CD14-positive monocyte (primary cell): ENCODE data around the gene EFCAB12. TPM values are rescaled to one million over a fixed set of nuclear protein-coding genes. Genes with fewer than 3 reads are reported as not detected.

ENCODE experiments used
- DNase-seq, 3 donors: peaks; one replicate each; pipeline ENCODE4 v3.0.0-alpha.2; 2011 to 2022
- H2AFZ ChIP-seq: 2 replicates; pipeline ENCODE4 v1.6.0; 2012; ENCODE audit warnings: mild to moderate bottlenecking, low read depth, low read length, inconsistent platforms; ENCODE audit not compliant: insufficient read depth, poor library complexity, severe bottlenecking
- H3K27ac ChIP-seq, 2 donors: 1 replicate in 1 of 2; 2 replicates in 1 of 2; pipeline ENCODE4 v1.5.1; 2012 to 2013; ENCODE audit warnings: low read length in 2 of 2, control low read depth in 1 of 2, inconsistent platforms in 1 of 2, low read depth in 1 of 2, mild to moderate bottlenecking in 1 of 2
- H3K27me3 ChIP-seq, 2 donors: one replicate each; pipeline versions ENCODE4 v1.6.0 to v1.6.1; 2011 to 2013; ENCODE audit warnings: low read length in 2 of 2; ENCODE audit not compliant: control insufficient read depth in 2 of 2, insufficient read depth in 2 of 2
- H3K36me3 ChIP-seq, 2 donors: replicated peaks in 1 of 2; 1 replicate in 1 of 2; 2 replicates in 1 of 2; pipeline versions ENCODE4 v1.5.1 to v1.6.1; 2012 to 2013; ENCODE audit warnings: low read length in 2 of 2, control low read depth in 1 of 2, inconsistent platforms in 1 of 2, mild to moderate bottlenecking in 1 of 2; ENCODE audit not compliant: insufficient read depth in 2 of 2, control insufficient read depth in 1 of 2
- H3K4me1 ChIP-seq, 2 donors: 1 replicate in 1 of 2; 2 replicates in 1 of 2; pipeline versions ENCODE4 v1.5.1 to v1.6.1; 2012 to 2013; ENCODE audit warnings: low read length in 2 of 2, control low read depth in 1 of 2, inconsistent platforms in 1 of 2, mild to moderate bottlenecking in 1 of 2, moderate library complexity in 1 of 2; ENCODE audit not compliant: insufficient read depth in 2 of 2, control insufficient read depth in 1 of 2
- H3K4me2 ChIP-seq: replicated peaks from 2 replicates; pipeline ENCODE3; 2012; ENCODE audit warnings: low read length, moderate library complexity, mild to moderate bottlenecking; ENCODE audit not compliant: poor library complexity, severe bottlenecking; ENCODE audit errors: extremely low read depth
- H3K4me3 ChIP-seq, 3 experiments: fragments of 200-600 bp in 1 of 3; sonication (generic) in 1 of 3; replicated peaks in 1 of 3; 1 replicate in 2 of 3; 2 replicates in 1 of 3; pipeline ENCODE4 v1.5.1; 2011 to 2013; ENCODE audit warnings: low read length in 3 of 3, mild to moderate bottlenecking in 3 of 3, control low read depth in 2 of 3, low read depth in 2 of 3, inconsistent platforms in 1 of 3, moderate library complexity in 1 of 3
- H3K79me2 ChIP-seq: 2 replicates; pipeline ENCODE4 v1.6.0; 2012; ENCODE audit warnings: mild to moderate bottlenecking, control low read depth, inconsistent platforms, low read length, moderate library complexity; ENCODE audit not compliant: insufficient read depth
- H3K9ac ChIP-seq: 2 replicates; pipeline ENCODE4 v1.6.0; 2017; ENCODE audit warnings: low read length, mild to moderate bottlenecking; ENCODE audit not compliant: insufficient read depth, poor library complexity, severe bottlenecking
- H3K9me3 ChIP-seq, 2 donors: replicated peaks in 1 of 2; 1 replicate in 1 of 2; 2 replicates in 1 of 2; pipeline versions ENCODE4 v1.5.1 to v1.6.1; 2012 to 2013; ENCODE audit warnings: low read length in 2 of 2, control low read depth in 1 of 2; ENCODE audit not compliant: control insufficient read depth in 1 of 2, insufficient read depth in 1 of 2
- H4K20me1 ChIP-seq: 2 replicates; pipeline ENCODE4 v1.6.0; 2012; ENCODE audit warnings: mild to moderate bottlenecking, low read length, control low read depth, moderate library complexity; ENCODE audit not compliant: insufficient read depth
- H3K27ac Mint-ChIP-seq, 7 donors: one replicate each; pipeline ENCODE4 v1.8.0; 2020; ENCODE audit warnings: mild to moderate bottlenecking in 7 of 7, mixed read lengths in 7 of 7, moderate library complexity in 6 of 7, inconsistent platforms in 2 of 7
- H3K27me3 Mint-ChIP-seq, 3 donors: one replicate each; pipeline ENCODE4 v1.8.0; 2021 to 2022; ENCODE audit warnings: low read depth in 3 of 3, mild to moderate bottlenecking in 3 of 3, mixed read lengths in 3 of 3, moderate library complexity in 3 of 3, inconsistent platforms in 1 of 3
- H3K36me3 Mint-ChIP-seq, 2 donors: one replicate each; pipeline ENCODE4 v1.8.0; 2020; ENCODE audit warnings: mixed read lengths in 2 of 2, inconsistent platforms in 1 of 2, mild to moderate bottlenecking in 1 of 2
- H3K4me1 Mint-ChIP-seq: one replicate; pipeline ENCODE4 v1.8.0; 2020; ENCODE audit warnings: mild to moderate bottlenecking, mixed read lengths
- H3K4me3 Mint-ChIP-seq, 2 donors: one replicate each; pipeline ENCODE4 v1.8.0; 2020; ENCODE audit warnings: mild to moderate bottlenecking in 2 of 2, mixed read lengths in 2 of 2, moderate library complexity in 1 of 2
- H3K9me3 Mint-ChIP-seq, 7 donors: one replicate each; pipeline ENCODE4 v1.8.0; 2020 to 2022; ENCODE audit warnings: mixed read lengths in 7 of 7, mild to moderate bottlenecking in 6 of 7, moderate library complexity in 6 of 7, inconsistent platforms in 2 of 7
- WGBS: methylation state at CpG from one replicate; pipeline ENCODE4 v1.1.5; 2013; ENCODE audit warnings: missing lambda C conversion rate; ENCODE audit not compliant: insufficient coverage; 5-methylcytosine and 5-hydroxymethylcytosine counted together
- intact Hi-C, 2 donors: fragments of 100-400 bp; cut with micrococcal nuclease; formaldehyde crosslinking; loops; one replicate each; pipeline versions ENCODE4 v1.15.0 to v1.15.1; 2023
- polyA plus RNA-seq, 3 donors: library from polyadenylated mRNA; depleted of rRNA in 1 of 3; unstranded in 2 of 3; stranded (reverse) in 1 of 3; fragments of 300-500 nt in 2 of 3; fragments of >200 nt in 1 of 3; fragmentation: Illumina TruSeq in 2 of 3; gene quantifications; 1 replicate in 2 of 3; 2 replicates in 1 of 3; pipeline ENCODE4 v1.2.3, GENCODE V29; 2012 to 2021
- TF ChIP-seq, protein P1 (sequence below): fragments of 200-600 bp; IDR thresholded peaks from one replicate; pipeline ENCODE4 v1.8.0; 2022; ENCODE audit warnings: antibody characterized with exemption, mild to moderate bottlenecking

Gene EFCAB12
- polyA plus RNA-seq, 3 donors, result 0.35 TPM; not detected in 2

DNA sequence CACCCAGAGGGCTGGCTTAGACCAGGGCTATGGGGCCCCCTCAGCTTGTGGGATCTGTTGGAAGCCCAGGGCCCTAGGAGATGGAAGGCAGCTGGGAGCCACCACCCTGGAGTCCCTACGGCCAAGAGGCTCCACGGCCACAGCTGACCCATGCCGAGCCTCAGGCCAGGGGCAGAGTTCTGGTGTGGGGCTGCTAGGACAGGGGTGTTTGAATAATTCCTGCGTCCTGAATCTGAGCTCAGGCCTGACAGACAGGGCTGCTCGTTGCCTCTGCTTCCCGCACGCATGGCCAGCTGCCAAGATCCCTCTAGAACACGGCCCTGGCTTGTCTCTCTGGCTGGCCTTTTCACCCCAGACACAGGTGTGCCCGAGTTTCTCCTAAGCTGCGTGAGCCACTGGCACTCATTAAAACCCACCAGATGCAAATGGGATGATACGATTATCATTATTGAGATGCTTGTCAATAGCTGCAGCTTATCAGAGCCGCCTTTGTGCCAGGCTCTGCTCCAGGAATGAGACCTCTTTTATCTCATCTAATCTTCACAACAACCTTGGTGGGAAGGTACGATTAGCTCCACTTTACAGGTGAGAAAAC lies 70.2 kb downstream of the EFCAB12 start:
- H3K27ac ChIP-seq, result no peak overlapping the region
- Mint-ChIP-seq H3K4me3 (no peak overlapping the region), H3K27me3 (peaks cover 0 to 6% (median 6%) of the 10 kb centered on the region in 3 donors), H3K36me3 (no peaks in the 10 kb centered on the region), H3K4me1 (peaks cover under 1% of the 10 kb centered on the region), H3K27ac (no peak overlapping the region), H3K9me3 (peaks cover 0 to 4% (median 0%) of the 10 kb centered on the region in 7 donors)
- H3K9me3 ChIP-seq, result peaks cover 0 to under 1% of the 10 kb centered on the region in 2 donors
- H3K9ac ChIP-seq, result no peak overlapping the region
- no peaks in the 10 kb centered on the region for H3K4me1 ChIP-seq
- WGBS, result 89% methylated on average over 11 of the region's 13 CpGs
- H3K4me2 ChIP-seq, result no peak overlapping the region
- intact Hi-C loops, result no loop called here
- no peaks in the 10 kb centered on the region for H4K20me1 ChIP-seq
- H3K4me3 ChIP-seq, result no peak overlapping the region
- H3K36me3 ChIP-seq, result no peaks in the 10 kb centered on the region
- no peaks in the 10 kb centered on the region for H3K79me2 ChIP-seq
- H2AFZ ChIP-seq, result no peak overlapping the region
- no peak for DNase-seq
- TF ChIP-seq, protein P1, sequence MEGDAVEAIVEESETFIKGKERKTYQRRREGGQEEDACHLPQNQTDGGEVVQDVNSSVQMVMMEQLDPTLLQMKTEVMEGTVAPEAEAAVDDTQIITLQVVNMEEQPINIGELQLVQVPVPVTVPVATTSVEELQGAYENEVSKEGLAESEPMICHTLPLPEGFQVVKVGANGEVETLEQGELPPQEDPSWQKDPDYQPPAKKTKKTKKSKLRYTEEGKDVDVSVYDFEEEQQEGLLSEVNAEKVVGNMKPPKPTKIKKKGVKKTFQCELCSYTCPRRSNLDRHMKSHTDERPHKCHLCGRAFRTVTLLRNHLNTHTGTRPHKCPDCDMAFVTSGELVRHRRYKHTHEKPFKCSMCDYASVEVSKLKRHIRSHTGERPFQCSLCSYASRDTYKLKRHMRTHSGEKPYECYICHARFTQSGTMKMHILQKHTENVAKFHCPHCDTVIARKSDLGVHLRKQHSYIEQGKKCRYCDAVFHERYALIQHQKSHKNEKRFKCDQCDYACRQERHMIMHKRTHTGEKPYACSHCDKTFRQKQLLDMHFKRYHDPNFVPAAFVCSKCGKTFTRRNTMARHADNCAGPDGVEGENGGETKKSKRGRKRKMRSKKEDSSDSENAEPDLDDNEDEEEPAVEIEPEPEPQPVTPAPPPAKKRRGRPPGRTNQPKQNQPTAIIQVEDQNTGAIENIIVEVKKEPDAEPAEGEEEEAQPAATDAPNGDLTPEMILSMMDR, result no peak
- H3K27me3 ChIP-seq, result no peaks in the 10 kb centered on the region

DNA sequence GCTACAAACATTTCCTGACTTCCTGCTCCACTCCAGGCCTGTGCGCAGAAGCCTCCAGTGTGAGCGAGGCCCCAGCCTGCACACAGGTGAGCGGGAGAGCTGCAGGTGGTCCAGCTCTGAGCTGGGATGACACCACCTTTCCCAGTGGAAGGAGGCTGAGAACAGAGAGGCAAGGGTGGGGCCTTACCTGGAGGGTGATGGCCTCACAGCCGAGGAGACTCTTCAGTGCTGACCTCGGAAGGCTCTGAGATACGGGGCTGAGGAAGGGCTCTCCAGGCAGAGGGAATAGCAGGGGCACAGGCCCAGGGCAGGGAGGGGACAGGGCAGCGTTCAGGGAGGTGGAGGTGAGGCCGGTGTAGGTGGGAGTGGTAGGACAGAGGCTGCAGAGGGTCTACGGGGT lies 70.8 kb downstream of the EFCAB12 start:
- H3K27ac ChIP-seq, result no peak overlapping the region
- H3K4me1 Mint-ChIP-seq, result peaks cover 4% of the 10 kb centered on the region
- no peak overlapping the region for H3K4me2 ChIP-seq
- no peaks in the 10 kb centered on the region for H4K20me1 ChIP-seq
- no peaks in the 10 kb centered on the region for H3K79me2 ChIP-seq
- 96% methylated on average over 8 of the region's 9 CpGs for WGBS
- no peaks in the 10 kb centered on the region for H3K36me3 ChIP-seq
- H3K27me3 ChIP-seq, result no peaks in the 10 kb centered on the region
- H3K27me3 Mint-ChIP-seq, result peaks cover 0 to 7% (median 6%) of the 10 kb centered on the region in 3 donors
- H3K4me1 ChIP-seq, result no peaks in the 10 kb centered on the region
- no peaks in the 10 kb centered on the region for H3K36me3 Mint-ChIP-seq
- H3K4me3 ChIP-seq, result no peak overlapping the region
- no peak overlapping the region for H2AFZ ChIP-seq
- no peak overlapping the region for H3K9ac ChIP-seq
- TF ChIP-seq, protein P1, result no peak
- intact Hi-C loops, result no loop called here
- no peak overlapping the region for H3K4me3 Mint-ChIP-seq
- H3K9me3 Mint-ChIP-seq, result peaks cover 0 to 4% (median 0%) of the 10 kb centered on the region in 7 donors
- no peaks in the 10 kb centered on the region for H3K9me3 ChIP-seq
- DNase-seq, result no peak
- H3K27ac Mint-ChIP-seq, result peak overlapping the region in 1 of 7 donors; percentile 38
